ENCODE measurements around the gene CIITA.

CIITA gene

DNA sequence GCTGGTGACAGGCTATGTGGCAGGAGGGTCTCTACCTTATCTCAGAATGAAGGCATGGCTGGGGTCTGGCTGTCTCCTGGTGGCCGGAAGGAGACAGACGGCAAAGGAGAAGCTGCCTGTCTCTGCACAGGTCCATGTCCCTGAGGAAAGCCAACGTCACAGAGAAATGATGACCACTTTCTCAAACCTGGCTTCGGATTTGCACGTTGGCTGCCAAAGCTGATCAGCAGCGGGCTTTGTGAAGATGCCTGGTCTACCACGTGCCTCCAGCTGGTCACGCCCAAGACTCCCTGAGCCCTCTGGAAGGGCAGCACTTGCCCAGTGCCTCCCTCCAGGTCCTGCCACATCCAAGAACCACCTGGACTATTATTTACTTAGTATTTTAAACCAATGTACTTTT is 56.9 kb downstream of the CIITA start:
- Histone ChIP-seq H3F3A (ENCODE audit: control insufficient read depth, insufficient read depth) (no peaks in the 10 kb centered on the region; the same call in 1 of the 2 replicates), H3K9me2 (replicated peaks; ENCODE audit: control insufficient read depth, low read length) (no peaks in the 10 kb centered on the region), H3K4me3 (ENCODE audit: low read length) (no peak overlapping the region), H3K4me1 (ENCODE audit: control insufficient read depth, low read length) (peaks cover 23% of the 10 kb centered on the region), H3K79me2 (ENCODE audit: control insufficient read depth, low read length) (peaks cover 12% of the 10 kb centered on the region), H4K20me1 (ENCODE audit: control insufficient read depth, insufficient read depth, low read depth, low read length) (no peaks in the 10 kb centered on the region), H3K27ac (ENCODE audit: low read depth, low read length) (no peak overlapping the region), H3K27me3 (ENCODE audit: control insufficient read depth, low read length) (no peaks in the 10 kb centered on the region), H3K36me3 (ENCODE audit: control insufficient read depth, low read length) (peaks cover 15% of the 10 kb centered on the region), H3K4me2 (ENCODE audit: low read length) (no peak overlapping the region), H3K9me3 (ENCODE audit: control insufficient read depth, insufficient read depth, low read length) (no peaks in the 10 kb centered on the region)
- TF ChIP-seq EZH2phosphoT487 (IDR thresholded peaks at IDR 0.05; ENCODE audit: borderline replicate concordance, low read length): no peak
- TF ChIP-seq, protein P1, sequence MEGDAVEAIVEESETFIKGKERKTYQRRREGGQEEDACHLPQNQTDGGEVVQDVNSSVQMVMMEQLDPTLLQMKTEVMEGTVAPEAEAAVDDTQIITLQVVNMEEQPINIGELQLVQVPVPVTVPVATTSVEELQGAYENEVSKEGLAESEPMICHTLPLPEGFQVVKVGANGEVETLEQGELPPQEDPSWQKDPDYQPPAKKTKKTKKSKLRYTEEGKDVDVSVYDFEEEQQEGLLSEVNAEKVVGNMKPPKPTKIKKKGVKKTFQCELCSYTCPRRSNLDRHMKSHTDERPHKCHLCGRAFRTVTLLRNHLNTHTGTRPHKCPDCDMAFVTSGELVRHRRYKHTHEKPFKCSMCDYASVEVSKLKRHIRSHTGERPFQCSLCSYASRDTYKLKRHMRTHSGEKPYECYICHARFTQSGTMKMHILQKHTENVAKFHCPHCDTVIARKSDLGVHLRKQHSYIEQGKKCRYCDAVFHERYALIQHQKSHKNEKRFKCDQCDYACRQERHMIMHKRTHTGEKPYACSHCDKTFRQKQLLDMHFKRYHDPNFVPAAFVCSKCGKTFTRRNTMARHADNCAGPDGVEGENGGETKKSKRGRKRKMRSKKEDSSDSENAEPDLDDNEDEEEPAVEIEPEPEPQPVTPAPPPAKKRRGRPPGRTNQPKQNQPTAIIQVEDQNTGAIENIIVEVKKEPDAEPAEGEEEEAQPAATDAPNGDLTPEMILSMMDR (IDR thresholded peaks at IDR 0.05; ENCODE audit: low read depth, low read length, poor library complexity, severe bottlenecking): no peak

DNA sequence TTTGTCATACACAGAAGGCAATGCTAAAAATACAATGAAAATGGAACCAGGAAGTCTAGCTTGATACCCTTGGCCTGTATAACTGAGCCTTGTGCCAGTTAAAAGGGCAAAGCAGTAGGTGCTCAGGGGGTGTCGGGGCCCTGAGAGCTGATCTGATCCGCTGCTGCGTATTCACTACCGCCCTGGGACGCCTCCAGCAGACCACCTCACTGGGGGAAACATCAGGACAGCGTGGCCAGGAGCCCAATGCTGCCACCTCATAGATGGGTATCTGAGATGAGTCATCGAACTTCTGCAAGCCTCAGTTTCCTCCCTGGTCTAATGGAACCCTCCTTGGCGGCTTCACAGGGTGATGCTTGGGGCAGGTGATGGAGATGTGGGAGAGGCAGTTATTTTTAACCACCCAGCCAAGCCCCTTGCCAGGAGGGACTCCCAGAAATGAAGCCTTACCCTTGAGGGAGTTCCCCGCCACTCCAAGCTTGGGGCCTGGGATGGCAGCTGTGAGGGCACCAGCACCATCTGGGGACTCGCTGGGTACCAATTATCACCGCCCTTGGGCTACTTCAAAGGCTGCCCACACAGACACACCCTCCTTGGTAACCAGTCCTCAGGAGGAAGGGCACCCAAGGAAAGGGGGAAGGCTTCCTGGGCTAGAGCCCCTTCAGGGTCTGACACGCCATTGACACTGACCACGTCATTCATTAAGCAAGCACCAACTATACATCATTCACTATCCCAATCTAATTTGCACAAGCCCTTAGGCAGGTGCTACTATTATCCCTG is 57.5 kb downstream of the CIITA start:
- 0 out of 2 replicates have a peak, but pooled peaks cover 3% of the 10 kb centered on the region for H4K20me1 ChIP-seq (ENCODE audit: control insufficient read depth, insufficient read depth, low read depth, low read length)
- H3F3A ChIP-seq (ENCODE audit: control insufficient read depth, insufficient read depth): no peaks in the 10 kb centered on the region; the same call in 1 of the 2 replicates
- H3K4me3 ChIP-seq (ENCODE audit: low read length): no peak overlapping the region
- no peak overlapping the region for H3K4me2 ChIP-seq (ENCODE audit: low read length)
- H3K4me1 ChIP-seq (ENCODE audit: control insufficient read depth, low read length): peaks cover 30% of the 10 kb centered on the region
- no peaks in the 10 kb centered on the region for H3K9me2 ChIP-seq (replicated peaks; ENCODE audit: control insufficient read depth, low read length)
- no peaks in the 10 kb centered on the region for H3K27me3 ChIP-seq (ENCODE audit: control insufficient read depth, low read length)
- no peaks in the 10 kb centered on the region for H3K9me3 ChIP-seq (ENCODE audit: control insufficient read depth, insufficient read depth, low read length)
- TF ChIP-seq, protein P1 (IDR thresholded peaks at IDR 0.05; ENCODE audit: low read depth, low read length, poor library complexity, severe bottlenecking): no peak
- no peak for TF ChIP-seq EZH2phosphoT487 (IDR thresholded peaks at IDR 0.05; ENCODE audit: borderline replicate concordance, low read length)
- H3K79me2 ChIP-seq (ENCODE audit: control insufficient read depth, low read length): peaks cover 19% of the 10 kb centered on the region
- H3K36me3 ChIP-seq (ENCODE audit: control insufficient read depth, low read length): peaks cover 20% of the 10 kb centered on the region
- H3K27ac ChIP-seq (ENCODE audit: low read depth, low read length): no peak overlapping the region

DNA sequence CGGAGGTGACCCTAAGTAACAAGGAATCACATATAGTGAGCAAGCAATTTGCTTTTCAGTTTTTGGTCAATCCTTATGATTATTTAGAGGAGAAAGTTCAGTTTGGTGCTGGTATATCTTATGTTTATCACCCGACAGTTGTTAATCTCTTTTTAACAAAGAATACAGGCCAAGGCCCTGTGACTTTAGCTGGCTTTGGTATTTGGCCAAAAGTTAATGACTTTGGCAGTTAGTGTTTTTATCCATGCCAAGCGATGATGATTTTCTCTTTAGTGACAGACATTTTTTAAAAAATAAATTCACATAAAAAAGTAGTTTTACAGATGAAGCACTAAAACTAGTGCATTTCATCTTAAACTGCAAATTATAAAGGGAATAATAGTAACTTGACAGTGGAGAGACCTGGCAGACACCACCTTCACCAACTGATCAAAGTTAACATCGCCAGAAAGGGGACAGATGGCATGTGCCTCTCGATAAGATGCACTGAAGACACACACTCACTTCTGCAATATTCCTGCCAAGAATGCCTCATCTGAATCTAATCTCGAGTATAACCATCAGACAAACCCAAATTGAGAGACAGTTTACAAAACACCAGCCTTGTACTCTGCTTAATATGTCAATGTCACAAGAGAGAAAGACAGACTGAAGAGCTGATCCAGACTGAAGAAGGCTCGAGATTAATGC is 58.4 kb downstream of the CIITA start:
- H3K9me2 ChIP-seq (replicated peaks; ENCODE audit: control insufficient read depth, low read length): no peaks in the 10 kb centered on the region
- H3K36me3 ChIP-seq (ENCODE audit: control insufficient read depth, low read length): peaks cover 28% of the 10 kb centered on the region
- H3K27ac ChIP-seq (ENCODE audit: low read depth, low read length): no peak overlapping the region
- H3F3A ChIP-seq (ENCODE audit: control insufficient read depth, insufficient read depth): no peaks in the 10 kb centered on the region; the same call in 1 of the 2 replicates
- H4K20me1 ChIP-seq (ENCODE audit: control insufficient read depth, insufficient read depth, low read depth, low read length): peaks cover 11% of the 10 kb centered on the region; the same call in 1 of the 2 replicates
- H3K4me2 ChIP-seq (ENCODE audit: low read length): no peak overlapping the region
- H3K79me2 ChIP-seq (ENCODE audit: control insufficient read depth, low read length): peaks cover 27% of the 10 kb centered on the region
- H3K27me3 ChIP-seq (ENCODE audit: control insufficient read depth, low read length): no peaks in the 10 kb centered on the region
- H3K4me3 ChIP-seq (ENCODE audit: low read length): no peak overlapping the region
- TF ChIP-seq, protein P1 (IDR thresholded peaks at IDR 0.05; ENCODE audit: low read depth, low read length, poor library complexity, severe bottlenecking): no peak
- TF ChIP-seq EZH2phosphoT487 (IDR thresholded peaks at IDR 0.05; ENCODE audit: borderline replicate concordance, low read length): no peak
- no peaks in the 10 kb centered on the region for H3K9me3 ChIP-seq (ENCODE audit: control insufficient read depth, insufficient read depth, low read length)
- H3K4me1 ChIP-seq (ENCODE audit: control insufficient read depth, low read length): peaks cover 38% of the 10 kb centered on the region

Data from DOHH2 (cell line).